NB4 (cell line): ENCODE results near the gene STRA6.

Experiments used
- DNase-seq: peaks from one replicate; pipeline ENCODE4 v3.0.0; 2010; ENCODE audit warnings: low read depth
- H3K4me3 ChIP-seq: one replicate; pipeline ENCODE4 v1.5.1; 2011; ENCODE audit warnings: mild to moderate bottlenecking, low read depth, low read length, moderate library complexity
- CTCF ChIP-seq: IDR thresholded peaks from one replicate; pipeline ENCODE4 v1.5.1; 2012; ENCODE audit warnings: low read depth, low read length
- MAX ChIP-seq: IDR thresholded peaks from 2 replicates; pipeline ENCODE4 v1.6.1; 2011; ENCODE audit warnings: low read depth, low read length
- MYC ChIP-seq: IDR thresholded peaks from 2 replicates; pipeline ENCODE4 v1.6.1; 2011; ENCODE audit warnings: low read depth, low read length
- POLR2A ChIP-seq: IDR thresholded peaks from 2 replicates; pipeline ENCODE4 v1.6.1; 2011; ENCODE audit warnings: mild to moderate bottlenecking; ENCODE audit not compliant: insufficient read length; ENCODE audit errors: extremely low read depth

Gene STRA6

GRCh38 chr15:74200871-74201419 is 1.6 kb downstream of the STRA6 start:
- no peak for TF ChIP-seq MYC
- no peak for TF ChIP-seq MAX
- no peak for TF ChIP-seq CTCF
- TF ChIP-seq POLR2A, result no peak
- no peak for DNase-seq
- no peak overlapping the region for H3K4me3 ChIP-seq

- no peak for TF ChIP-seq CTCF
- no peak for TF ChIP-seq MAX
- TF ChIP-seq MYC, result 0 out of 2 replicates have a peak, but pooled peaks have one; percentile 6
- no peak for TF ChIP-seq POLR2A
- DNase-seq, result peak; percentile 84
Measured at GRCh38 chr15:74200412-74200815, 2.2 kb downstream of the STRA6 start.

GRCh38 chr15:74199297-74199652 is 3.3 kb downstream of the STRA6 start:
- TF ChIP-seq CTCF (no peak), MAX (no peak), POLR2A (no peak), MYC (no peak)
- no peak for DNase-seq

More at GRCh38 chr15:74200412-74200815, 2.2 kb downstream of the STRA6 start:
- no peak overlapping the region for H3K4me3 ChIP-seq

GRCh38 chr15:74197176-74197965 is 5.2 kb downstream of the STRA6 start:
- DNase-seq, result no peak
- H3K4me3 ChIP-seq, result no peak overlapping the region
- TF ChIP-seq CTCF, result no peak
- no peak for TF ChIP-seq MYC
- no peak for TF ChIP-seq MAX
- TF ChIP-seq POLR2A, result no peak

More at GRCh38 chr15:74199297-74199652, 3.3 kb downstream of the STRA6 start:
- H3K4me3 ChIP-seq, result no peak overlapping the region

- H3K4me3 ChIP-seq, result no peak overlapping the region
- TF ChIP-seq CTCF (no peak), MYC (no peak), POLR2A (no peak), MAX (no peak)
- no peak for DNase-seq
Measured at GRCh38 chr15:74196175-74196574, 6.4 kb downstream of the STRA6 start.
